A549 (cell line): Measurements from ENCODE around the gene TBX21. TPM values are rescaled to one million over a fixed set of nuclear protein-coding genes. Genes with fewer than 3 reads are reported as not detected.
"Not testable (repeated sequence)": the region's sequence is repeated elsewhere in the genome, so short reads cannot be mapped to it uniquely, and the experiment has no call there.

ENCODE experiments used
- ATAC-seq, 2 experiments: fragments of 200-7000 bp in 1 of 2; fragments of >200 bp in 1 of 2; cut with Nextera tagmentation in 1 of 2; cut with Tn5 transposase in 1 of 2; 3 replicates each; pipeline versions ENCODE4 v1.8.0 to v1.9.1; 2018 to 2020; ENCODE audit warnings: mild to moderate bottlenecking in 1 of 2, moderate library complexity in 1 of 2
- CTCF ChIA-PET: fragments of 300-600 bp; sonication (Branson Sonifier 250); formaldehyde crosslinking; extraction: SDS; loops from one replicate; lab custom pipeline; 2021; ENCODE audit warnings: antibody characterized with exemption, inconsistent platforms; lab: Yijun Ruan, JAX
- POLR2A ChIA-PET: fragments of 350-600 bp; formaldehyde crosslinking; extraction: SDS; loops from one replicate; lab custom pipeline; 2021; ENCODE audit warnings: antibody characterized with exemption, inconsistent platforms; lab: Yijun Ruan, JAX
- DNase-seq, 2 experiments: peaks; one replicate each; pipeline versions ENCODE4 v3.0.0 to v3.0.0-alpha.2; 2011 to 2016; ENCODE audit warnings: low read depth in 1 of 2, low spot score in 1 of 2
- FAIRE-seq: peaks from 2 replicates; lab custom pipeline; 2011; peaks lifted over from hg19 to GRCh38; lab: Jason Lieb, UNC
- H3K27ac ChIP-seq, 2 experiments: fragments of >200 bp; sonication (Bioruptor Twin); formaldehyde crosslinking; 3 replicates each; pipeline ENCODE4 v1.5.1; 2016 to 2017
- H3K4me1 ChIP-seq: fragments of >200 bp; sonication (Bioruptor Twin); formaldehyde crosslinking; 3 replicates; pipeline ENCODE4 v1.6.1; 2016
- H3K4me2 ChIP-seq: fragments of >200 bp; sonication (Bioruptor Twin); formaldehyde crosslinking; 3 replicates; pipeline ENCODE4 v1.6.1; 2016
- H3K4me3 ChIP-seq: fragments of >200 bp; sonication (Bioruptor Twin); formaldehyde crosslinking; 3 replicates; pipeline ENCODE4 v1.5.1; 2016
- H3K9me3 ChIP-seq: fragments of >200 bp; sonication (Bioruptor Twin); formaldehyde crosslinking; 3 replicates; pipeline ENCODE4 v1.6.1; 2016
- ATOH8 ChIP-seq: fragments of 250-450 bp; sonication (Bioruptor Pico); IDR thresholded peaks from 2 replicates; pipeline ENCODE4 v1.5.0; 2020; ENCODE audit warnings: low read depth, mild to moderate bottlenecking, moderate library complexity
- CBX2 ChIP-seq: fragments of 200-600 bp; sonication (generic); IDR thresholded peaks from 2 replicates; pipeline ENCODE4 v1.6.1; 2016; ENCODE audit warnings: low read depth, mild to moderate bottlenecking, borderline replicate concordance
- CTCF ChIP-seq: fragments of >200 bp; sonication (Bioruptor Twin); formaldehyde crosslinking; IDR thresholded peaks from 3 replicates; pipeline ENCODE4 v1.5.1; 2016
- EHF ChIP-seq: fragments of 250-450 bp; sonication (Bioruptor Pico); IDR thresholded peaks from 2 replicates; pipeline ENCODE4 v1.5.0; 2020; ENCODE audit warnings: mild to moderate bottlenecking
- EP300 ChIP-seq, 2 experiments: fragments of >200 bp; sonication (Bioruptor Twin); formaldehyde crosslinking; IDR thresholded peaks; 2 replicates in 1 of 2; 3 replicates in 1 of 2; pipeline ENCODE4 v1.6.1; 2016 to 2017
- FOSB ChIP-seq: fragments of 250-450 bp; sonication (Bioruptor Pico); IDR thresholded peaks from 2 replicates; pipeline ENCODE4 v1.5.0; 2020; ENCODE audit warnings: mild to moderate bottlenecking, moderate library complexity
- HOXB13 ChIP-seq: fragments of 250-450 bp; sonication (Bioruptor Pico); IDR thresholded peaks from 2 replicates; pipeline ENCODE4 v1.5.0; 2020; ENCODE audit warnings: low read depth, mild to moderate bottlenecking, moderate library complexity
- HOXB5 ChIP-seq: fragments of 250-450 bp; sonication (Bioruptor Pico); IDR thresholded peaks from 2 replicates; pipeline ENCODE4 v1.5.0; 2020; ENCODE audit warnings: mild to moderate bottlenecking, moderate library complexity
- KDM1A ChIP-seq: fragments of 200-600 bp; sonication (generic); IDR thresholded peaks from 2 replicates; pipeline ENCODE4 v1.6.1; 2016; ENCODE audit warnings: low read depth, mild to moderate bottlenecking
- MAZ ChIP-seq: fragments of 150-350 bp; IDR thresholded peaks from 2 replicates; pipeline ENCODE4 v1.6.1; 2014; ENCODE audit warnings: antibody characterized with exemption, low read depth, low read length, borderline replicate concordance
- NPAS2 ChIP-seq: fragments of 250-450 bp; sonication (Bioruptor Pico); IDR thresholded peaks from 2 replicates; pipeline ENCODE4 v1.8.0; 2022; ENCODE audit warnings: mild to moderate bottlenecking, moderate library complexity, borderline replicate concordance
- POLR2A ChIP-seq: IDR thresholded peaks from 2 replicates; pipeline ENCODE4 v1.6.1; 2012; ENCODE audit warnings: mild to moderate bottlenecking, low read length
- RAD21 ChIP-seq, 2 experiments: fragments of >200 bp in 1 of 2; sonication (Bioruptor Twin) in 1 of 2; formaldehyde crosslinking in 1 of 2; IDR thresholded peaks in 1 of 2; conservative IDR thresholded peaks in 1 of 2; 2 replicates in 1 of 2; 3 replicates in 1 of 2; pipeline ENCODE4 v1.6.1; 2012 to 2018; ENCODE audit warnings: inconsistent platforms in 1 of 2
- RARB ChIP-seq: fragments of 250-450 bp; sonication (Bioruptor Pico); IDR thresholded peaks from 2 replicates; pipeline ENCODE4 v1.8.0; 2021; ENCODE audit warnings: mild to moderate bottlenecking, moderate library complexity
- RNF2 ChIP-seq: fragments of 200-600 bp; sonication (generic); IDR thresholded peaks from 2 replicates; pipeline ENCODE4 v1.6.1; 2016; ENCODE audit warnings: low read depth, mild to moderate bottlenecking, antibody characterized with exemption, moderate library complexity, borderline replicate concordance
- SMC3 ChIP-seq: fragments of >200 bp; sonication (Bioruptor Twin); formaldehyde crosslinking; IDR thresholded peaks from 3 replicates; pipeline ENCODE4 v1.6.1; 2018; ENCODE audit warnings: inconsistent platforms
- ZFP36 ChIP-seq: fragments of 450-650 bp; IDR thresholded peaks from 2 replicates; pipeline ENCODE4 v1.6.1; 2014; ENCODE audit warnings: borderline replicate concordance; ENCODE audit not compliant: partially characterized antibody
- ZNF302 ChIP-seq: fragments of 250-450 bp; sonication (Bioruptor Pico); IDR thresholded peaks from 2 replicates; pipeline ENCODE4 v1.9.0; 2021; ENCODE audit warnings: inconsistent platforms, mild to moderate bottlenecking, moderate library complexity
- WGBS: methylation state at CpG from one replicate; pipeline ENCODE4 v1.1.6; 2017; ENCODE audit errors: missing lambda C conversion rate; 5-methylcytosine and 5-hydroxymethylcytosine counted together
- polyA plus RNA-seq, 4 experiments: library from polyadenylated mRNA; depleted of rRNA in 3 of 4; stranded (reverse); fragments of >200 nt; fragmentation: RNase III in 1 of 4; extraction: RNeasy Plus Mini Kit Qiagen cat#74134 plus additional on column Dnase treatment in 1 of 4; gene quantifications; 2 replicates in 3 of 4; 3 replicates in 1 of 4; pipeline ENCODE4 v1.2.3, GENCODE V29; 2011 to 2017

The TBX21 gene
- polyA plus RNA-seq, 2 of the 4 experiments (the other 2 are of a cell fraction): not detected

DNA sequence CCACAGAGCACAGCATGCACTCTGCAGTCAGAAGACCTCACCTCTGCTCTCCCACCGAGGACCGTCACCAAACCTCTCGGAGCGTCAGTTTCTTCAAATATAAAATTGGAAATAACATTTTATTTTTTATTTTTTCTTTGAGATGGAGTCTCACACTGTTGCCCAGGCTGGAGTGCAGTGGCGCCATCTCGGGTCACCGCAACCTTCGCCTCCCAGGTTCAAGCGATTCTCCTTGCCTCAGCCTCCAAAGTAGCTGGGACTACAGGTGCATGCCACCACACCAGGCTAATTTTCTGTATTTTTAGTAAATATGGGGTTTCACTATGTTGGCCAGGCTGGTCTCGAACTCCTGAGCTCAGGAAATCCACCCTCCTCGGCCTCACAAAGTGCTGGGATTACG is 6.9 kb downstream of the TBX21 start:
- POLR2A ChIA-PET, H3K4me3 ChIP-seq, H3K27ac ChIP-seq, H3K4me1 ChIP-seq, H3K9me3 ChIP-seq, FAIRE-seq, H3K4me2 ChIP-seq, DNase-seq, ATAC-seq: not testable (repeated sequence)
- 70% methylated on average over 12 of the region's 12 CpGs for WGBS
- CTCF ChIA-PET: interaction anchor here (0.6 to 5.8 kb wide), 6 partner anchors 15 to 76 kb away, joined by 3 to 38 read pairs (median 4); no protein-coding TSS in a partner anchor

DNA sequence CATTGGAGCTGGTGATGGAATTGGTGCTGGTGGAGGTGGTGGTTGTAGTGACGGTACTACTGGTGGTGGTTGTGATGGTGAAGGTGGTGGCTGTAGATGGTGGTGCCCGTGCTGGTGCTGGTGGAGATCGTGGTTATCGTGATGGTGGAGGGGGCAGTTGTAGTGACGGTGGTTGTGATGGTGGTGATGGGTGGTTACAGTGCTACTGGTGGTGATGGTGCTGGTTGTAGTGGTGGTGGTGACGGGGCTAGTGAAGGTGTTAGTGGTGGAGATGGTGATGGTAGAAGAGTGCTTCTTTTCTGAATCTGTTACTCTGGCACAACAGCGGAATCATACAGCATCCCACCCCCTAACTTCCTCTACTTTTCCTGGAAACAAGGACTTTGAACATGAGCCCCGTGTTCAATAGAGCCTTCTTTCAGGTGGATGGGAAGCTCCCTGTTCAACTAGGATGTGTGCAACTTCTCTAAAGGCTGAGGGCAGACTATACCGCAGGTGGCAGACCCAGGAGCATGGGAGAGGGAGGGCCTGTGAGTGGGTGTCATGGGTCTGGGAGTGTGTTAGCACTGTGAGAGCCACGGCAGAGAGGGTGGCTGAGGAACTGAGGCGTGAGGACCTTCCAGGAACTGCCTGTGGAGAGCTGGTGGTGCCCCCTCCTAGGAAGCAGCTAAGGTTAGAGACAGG is 8.2 kb downstream of the TBX21 start:
- WGBS: 72% methylated on average over 11 of the region's 11 CpGs

DNA sequence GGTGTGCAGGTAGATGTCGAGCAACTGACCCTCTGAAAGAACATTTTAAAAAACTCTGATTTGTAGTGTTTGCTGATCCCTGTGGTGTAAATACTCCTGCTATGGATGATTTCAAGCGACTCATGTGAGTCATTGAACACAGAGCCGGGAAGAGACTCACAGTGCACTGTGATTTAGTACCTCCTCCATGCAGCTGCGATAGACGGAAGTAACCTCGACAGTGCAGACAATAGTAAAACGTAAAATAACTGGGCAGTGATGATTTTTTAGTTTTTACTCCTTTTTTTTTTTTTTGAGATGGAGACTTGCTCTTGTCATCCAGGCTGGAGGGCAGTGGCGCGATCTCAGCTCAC is 8.7 kb downstream of the TBX21 start:
- CTCF ChIA-PET: interaction anchor here (0.6 to 5.8 kb wide), 14 partner anchors 9 to 326 kb away, joined by 3 to 38 read pairs (median 4); partner anchors contain the start of gene TBX21
- TF ChIP-seq MAZ (no peak), RNF2 (no peak)
- no peak for FAIRE-seq

More for the DNA sequence above, 8.2 kb downstream of the TBX21 start:
- no peaks in the 10 kb centered on the region for H3K4me1 ChIP-seq
- TF ChIP-seq EP300 (IDR thresholded peaks at IDR 0.05) (no peak), CBX2 (no peak), ZNF302 (no peak), RARB (CRISPR knock-in tag) (no peak), ATOH8 (CRISPR knock-in tag) (no peak), HOXB13 (CRISPR knock-in tag) (no peak), FOSB (no peak), RAD21 (conservative IDR thresholded peaks at IDR 0.05 in 1 of 2, IDR thresholded peaks at IDR 0.05 in 1 of 2) (no peak), HOXB5 (CRISPR knock-in tag) (no peak)
- no peak overlapping the region for H3K27ac ChIP-seq
- H3K4me2 ChIP-seq: no peak overlapping the region
- ATAC-seq (peak in 1 of 2 experiments; percentile 15; a peak in 3 of 6 replicates), FAIRE-seq (no peak), DNase-seq (no peak)
- no peaks in the 10 kb centered on the region for H3K9me3 ChIP-seq
- H3K4me3 ChIP-seq: no peak overlapping the region
- ChIA-PET POLR2A (no interaction called here), CTCF (interaction anchor here (0.6 to 5.8 kb wide), 13 partner anchors 8 to 325 kb away, joined by 3 to 38 read pairs (median 4); partner anchors contain the start of gene TBX21)

GRCh38 chr17:47742319-47743181 is 9.5 kb downstream of the TBX21 start:
- Histone ChIP-seq H3K4me1 (no peaks in the 10 kb centered on the region), H3K4me2 (no peak overlapping the region), H3K4me3 (no peak overlapping the region), H3K9me3 (no peaks in the 10 kb centered on the region), H3K27ac (no peak overlapping the region)
- TF ChIP-seq RAD21 (conservative IDR thresholded peaks at IDR 0.05 in 1 of 2, IDR thresholded peaks at IDR 0.05 in 1 of 2) (peak; percentile 40 to 54; a peak in 4 of 5 replicates), POLR2A (no peak), NPAS2 (no peak), ZFP36 (no peak), KDM1A (no peak), RNF2 (no peak), CTCF (peak; percentile 26; the same call in 2 of the 3 replicates), EHF (CRISPR knock-in tag) (no peak), SMC3 (0 out of 3 replicates have a peak, but pooled peaks have one; percentile 22), ATOH8 (CRISPR knock-in tag) (no peak)
- FAIRE-seq (no peak), ATAC-seq (peak in 1 of 2 experiments; percentile 70; a peak in 4 of 6 replicates), DNase-seq (no peak)
- CTCF ChIA-PET: interaction anchor here (0.6 to 5.8 kb wide), 14 partner anchors 8 to 112 kb away, joined by 3 to 38 read pairs (median 4); partner anchors contain the start of gene TBX21
- POLR2A ChIA-PET: no interaction called here
- 62% methylated on average over 26 of the region's 26 CpGs for WGBS

More for the DNA sequence above, 8.7 kb downstream of the TBX21 start:
- no peak overlapping the region for H3K27ac ChIP-seq
- POLR2A ChIA-PET: no interaction called here
- DNase-seq: no peak
- no peak overlapping the region for H3K4me2 ChIP-seq
- ATAC-seq: peak; percentile 33 to 41; a peak in 3 of 6 replicates
- H3K4me1 ChIP-seq: no peaks in the 10 kb centered on the region
- H3K4me3 ChIP-seq: no peak overlapping the region
- H3K9me3 ChIP-seq: no peaks in the 10 kb centered on the region
- WGBS: 47% methylated on average over 9 of the region's 9 CpGs
